A549 (cell line): Measurements from ENCODE around the gene SORL1.

Experiments
- EP300 ChIP-seq, 2 experiments: fragments of >200 bp; sonication (Bioruptor Twin); formaldehyde crosslinking; IDR thresholded peaks; 2 replicates in 1 of 2; 3 replicates in 1 of 2; pipeline ENCODE4 v1.6.1; 2016 to 2017
- JUNB ChIP-seq: fragments of >200 bp; sonication (Bioruptor Twin); formaldehyde crosslinking; IDR thresholded peaks from 2 replicates; pipeline ENCODE4 v1.6.1; 2016
- MAFK ChIP-seq: fragments of 450-650 bp; IDR thresholded peaks from 2 replicates; pipeline ENCODE4 v1.6.1; 2014; ENCODE audit not compliant: partially characterized antibody
- MAZ ChIP-seq: fragments of 150-350 bp; IDR thresholded peaks from 2 replicates; pipeline ENCODE4 v1.6.1; 2014; ENCODE audit warnings: antibody characterized with exemption, low read depth, low read length, borderline replicate concordance
- MYC ChIP-seq: IDR thresholded peaks from 2 replicates; pipeline ENCODE4 v1.6.1; 2012; ENCODE audit warnings: mild to moderate bottlenecking, inconsistent platforms, low read length, improper control_type of control experiment, borderline replicate concordance
- NFE2L2 ChIP-seq: fragments of 150-350 bp; conservative IDR thresholded peaks from 2 replicates; pipeline ENCODE4 v1.6.1; 2014; ENCODE audit warnings: low read length
- NPAS2 ChIP-seq: fragments of 250-450 bp; sonication (Bioruptor Pico); IDR thresholded peaks from 2 replicates; pipeline ENCODE4 v1.8.0; 2022; ENCODE audit warnings: mild to moderate bottlenecking, moderate library complexity, borderline replicate concordance
- POLR2AphosphoS2 ChIP-seq: conservative IDR thresholded peaks from 2 replicates; pipeline ENCODE4 v1.6.1; 2012; ENCODE audit warnings: low read length, improper control_type of control experiment, inconsistent platforms
- SMC3 ChIP-seq: fragments of >200 bp; sonication (Bioruptor Twin); formaldehyde crosslinking; IDR thresholded peaks from 3 replicates; pipeline ENCODE4 v1.6.1; 2018; ENCODE audit warnings: inconsistent platforms
- ZNF302 ChIP-seq: fragments of 250-450 bp; sonication (Bioruptor Pico); IDR thresholded peaks from 2 replicates; pipeline ENCODE4 v1.9.0; 2021; ENCODE audit warnings: inconsistent platforms, mild to moderate bottlenecking, moderate library complexity
- TF ChIP-seq, protein P1 (sequence below): fragments of >200 bp; sonication (Bioruptor Twin); formaldehyde crosslinking; IDR thresholded peaks from 3 replicates; pipeline ENCODE4 v1.6.1; 2016
- TF ChIP-seq, protein P2 (sequence below): fragments of >200 bp; sonication (Bioruptor Twin); formaldehyde crosslinking; IDR thresholded peaks from 3 replicates; pipeline ENCODE4 v1.5.1; 2016
- TF ChIP-seq, protein P3 (sequence below): fragments of 200-600 bp; sonication (generic); IDR thresholded peaks from 2 replicates; pipeline ENCODE4 v1.6.1; 2016; ENCODE audit warnings: antibody characterized with exemption, mild to moderate bottlenecking, moderate library complexity
- TF ChIP-seq, protein P4 (sequence below): IDR thresholded peaks from 2 replicates; pipeline ENCODE4 v1.6.1; 2012

DNA sequence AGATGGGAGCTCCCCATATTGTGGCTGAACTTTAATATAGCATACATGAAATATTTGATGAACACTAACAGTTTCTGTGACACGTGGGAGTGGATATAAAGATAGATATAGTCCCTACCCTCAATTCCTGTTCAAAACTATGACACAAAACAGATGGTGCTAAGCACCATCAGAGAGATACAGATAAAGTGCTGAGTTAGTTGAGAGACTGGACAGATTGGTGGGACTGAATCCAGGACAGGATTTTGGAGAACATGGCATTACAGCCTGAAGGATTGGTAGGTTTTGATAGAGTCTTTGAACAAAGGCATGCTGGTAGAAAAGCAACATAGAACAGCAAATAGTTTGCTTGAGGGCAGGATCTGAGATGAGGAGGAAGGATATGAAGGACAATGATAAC is 215.7 kb downstream of the SORL1 start:
- TF ChIP-seq, protein P1, sequence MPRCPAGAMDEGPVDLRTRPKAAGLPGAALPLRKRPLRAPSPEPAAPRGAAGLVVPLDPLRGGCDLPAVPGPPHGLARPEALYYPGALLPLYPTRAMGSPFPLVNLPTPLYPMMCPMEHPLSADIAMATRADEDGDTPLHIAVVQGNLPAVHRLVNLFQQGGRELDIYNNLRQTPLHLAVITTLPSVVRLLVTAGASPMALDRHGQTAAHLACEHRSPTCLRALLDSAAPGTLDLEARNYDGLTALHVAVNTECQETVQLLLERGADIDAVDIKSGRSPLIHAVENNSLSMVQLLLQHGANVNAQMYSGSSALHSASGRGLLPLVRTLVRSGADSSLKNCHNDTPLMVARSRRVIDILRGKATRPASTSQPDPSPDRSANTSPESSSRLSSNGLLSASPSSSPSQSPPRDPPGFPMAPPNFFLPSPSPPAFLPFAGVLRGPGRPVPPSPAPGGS = no peak
- TF ChIP-seq, protein P2, sequence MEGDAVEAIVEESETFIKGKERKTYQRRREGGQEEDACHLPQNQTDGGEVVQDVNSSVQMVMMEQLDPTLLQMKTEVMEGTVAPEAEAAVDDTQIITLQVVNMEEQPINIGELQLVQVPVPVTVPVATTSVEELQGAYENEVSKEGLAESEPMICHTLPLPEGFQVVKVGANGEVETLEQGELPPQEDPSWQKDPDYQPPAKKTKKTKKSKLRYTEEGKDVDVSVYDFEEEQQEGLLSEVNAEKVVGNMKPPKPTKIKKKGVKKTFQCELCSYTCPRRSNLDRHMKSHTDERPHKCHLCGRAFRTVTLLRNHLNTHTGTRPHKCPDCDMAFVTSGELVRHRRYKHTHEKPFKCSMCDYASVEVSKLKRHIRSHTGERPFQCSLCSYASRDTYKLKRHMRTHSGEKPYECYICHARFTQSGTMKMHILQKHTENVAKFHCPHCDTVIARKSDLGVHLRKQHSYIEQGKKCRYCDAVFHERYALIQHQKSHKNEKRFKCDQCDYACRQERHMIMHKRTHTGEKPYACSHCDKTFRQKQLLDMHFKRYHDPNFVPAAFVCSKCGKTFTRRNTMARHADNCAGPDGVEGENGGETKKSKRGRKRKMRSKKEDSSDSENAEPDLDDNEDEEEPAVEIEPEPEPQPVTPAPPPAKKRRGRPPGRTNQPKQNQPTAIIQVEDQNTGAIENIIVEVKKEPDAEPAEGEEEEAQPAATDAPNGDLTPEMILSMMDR = no peak
- TF ChIP-seq ZNF302 (no peak), MAZ (no peak), JUNB (no peak), EP300 (IDR thresholded peaks at IDR 0.05) (no peak), POLR2AphosphoS2 (no peak), MYC (no peak), SMC3 (no peak), MAFK (no peak), NFE2L2 (no peak), NPAS2 (no peak)
- TF ChIP-seq, protein P3, sequence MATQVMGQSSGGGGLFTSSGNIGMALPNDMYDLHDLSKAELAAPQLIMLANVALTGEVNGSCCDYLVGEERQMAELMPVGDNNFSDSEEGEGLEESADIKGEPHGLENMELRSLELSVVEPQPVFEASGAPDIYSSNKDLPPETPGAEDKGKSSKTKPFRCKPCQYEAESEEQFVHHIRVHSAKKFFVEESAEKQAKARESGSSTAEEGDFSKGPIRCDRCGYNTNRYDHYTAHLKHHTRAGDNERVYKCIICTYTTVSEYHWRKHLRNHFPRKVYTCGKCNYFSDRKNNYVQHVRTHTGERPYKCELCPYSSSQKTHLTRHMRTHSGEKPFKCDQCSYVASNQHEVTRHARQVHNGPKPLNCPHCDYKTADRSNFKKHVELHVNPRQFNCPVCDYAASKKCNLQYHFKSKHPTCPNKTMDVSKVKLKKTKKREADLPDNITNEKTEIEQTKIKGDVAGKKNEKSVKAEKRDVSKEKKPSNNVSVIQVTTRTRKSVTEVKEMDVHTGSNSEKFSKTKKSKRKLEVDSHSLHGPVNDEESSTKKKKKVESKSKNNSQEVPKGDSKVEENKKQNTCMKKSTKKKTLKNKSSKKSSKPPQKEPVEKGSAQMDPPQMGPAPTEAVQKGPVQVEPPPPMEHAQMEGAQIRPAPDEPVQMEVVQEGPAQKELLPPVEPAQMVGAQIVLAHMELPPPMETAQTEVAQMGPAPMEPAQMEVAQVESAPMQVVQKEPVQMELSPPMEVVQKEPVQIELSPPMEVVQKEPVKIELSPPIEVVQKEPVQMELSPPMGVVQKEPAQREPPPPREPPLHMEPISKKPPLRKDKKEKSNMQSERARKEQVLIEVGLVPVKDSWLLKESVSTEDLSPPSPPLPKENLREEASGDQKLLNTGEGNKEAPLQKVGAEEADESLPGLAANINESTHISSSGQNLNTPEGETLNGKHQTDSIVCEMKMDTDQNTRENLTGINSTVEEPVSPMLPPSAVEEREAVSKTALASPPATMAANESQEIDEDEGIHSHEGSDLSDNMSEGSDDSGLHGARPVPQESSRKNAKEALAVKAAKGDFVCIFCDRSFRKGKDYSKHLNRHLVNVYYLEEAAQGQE = no peak
- TF ChIP-seq, protein P4, sequence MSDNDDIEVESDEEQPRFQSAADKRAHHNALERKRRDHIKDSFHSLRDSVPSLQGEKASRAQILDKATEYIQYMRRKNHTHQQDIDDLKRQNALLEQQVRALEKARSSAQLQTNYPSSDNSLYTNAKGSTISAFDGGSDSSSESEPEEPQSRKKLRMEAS = no peak
